Endothelial cell of umbilical vein (primary cell): Measurements from ENCODE around the gene KYAT1. TPM values are rescaled to one million over a fixed set of nuclear protein-coding genes. Genes with fewer than 3 reads are reported as not detected.

ENCODE experiments used
- BruUV-seq: library from RNA; stranded (reverse); fragments of 400-500 nt; replicated peaks from 2 replicates; lab custom pipeline; 2021; lab: Mats Ljungman, UMichigan
- CTCF ChIA-PET: fragments of 300-600, 350-600 bp; sonication (Branson Sonifier 250); formaldehyde crosslinking; loops from one replicate; lab custom pipeline; 2021; ENCODE audit warnings: antibody characterized with exemption, inconsistent platforms; lab: Charles Lee
- POLR2A ChIA-PET: fragments of 300-600, 350-600 bp; sonication (Branson Sonifier 250); formaldehyde crosslinking; loops from one replicate; lab custom pipeline; 2021; ENCODE audit warnings: antibody characterized with exemption, inconsistent platforms; lab: Charles Lee
- DNase-seq: peaks from one replicate; pipeline ENCODE4 v3.0.0-alpha.2; 2011; ENCODE audit warnings: low read depth, low spot score
- FAIRE-seq: peaks from 2 replicates; lab custom pipeline; 2011; peaks lifted over from hg19 to GRCh38; lab: Jason Lieb, UNC
- H2AFZ ChIP-seq: 2 replicates; pipeline ENCODE4 v1.6.0; 2012; ENCODE audit warnings: low read depth, low read length, control low read depth, inconsistent platforms
- H3K27ac ChIP-seq: 2 replicates; pipeline ENCODE4 v1.5.1; 2011; ENCODE audit warnings: low read depth, mild to moderate bottlenecking, control low read depth, low read length, moderate library complexity; ENCODE audit not compliant: insufficient read depth
- H3K27me3 ChIP-seq, 2 experiments: 2 replicates each; pipeline versions ENCODE4 v1.6.0 to v1.6.1; 2011; ENCODE audit warnings: low read length in 2 of 2, mixed read lengths in 1 of 2; ENCODE audit not compliant: control insufficient read depth in 2 of 2, insufficient read depth in 2 of 2
- H3K36me3 ChIP-seq, 2 experiments: 2 replicates in 1 of 2; 3 replicates in 1 of 2; pipeline ENCODE4 v1.5.1; 2011; ENCODE audit warnings: low read length in 2 of 2, mild to moderate bottlenecking in 1 of 2, moderate library complexity in 1 of 2; ENCODE audit not compliant: control insufficient read depth in 2 of 2, insufficient read depth in 2 of 2; ENCODE audit errors: extremely low read depth in 1 of 2
- H3K4me1 ChIP-seq: 3 replicates; pipeline ENCODE4 v1.5.1; 2011; ENCODE audit warnings: mild to moderate bottlenecking, low read length; ENCODE audit not compliant: control insufficient read depth, insufficient read depth; ENCODE audit errors: extremely low read depth
- H3K4me2 ChIP-seq: 2 replicates; pipeline ENCODE4 v1.6.1; 2011; ENCODE audit warnings: low read length, control low read depth, mixed read lengths; ENCODE audit not compliant: insufficient read depth
- H3K4me3 ChIP-seq, 3 experiments: fragments of 200-600 bp in 1 of 3; sonication (generic), shearing (Covaris generic) in 1 of 3; replicated peaks in 1 of 3; 2 replicates each; pipeline ENCODE4 v1.5.1; 2011 to 2016; ENCODE audit warnings: control low read depth in 3 of 3, low read length in 3 of 3, mild to moderate bottlenecking in 2 of 3, inconsistent platforms in 1 of 3, low read depth in 1 of 3, moderate library complexity in 1 of 3; ENCODE audit not compliant: insufficient read depth in 1 of 3
- H3K79me2 ChIP-seq: 2 replicates; pipeline ENCODE4 v1.6.0; 2012; ENCODE audit warnings: low read length, inconsistent platforms; ENCODE audit not compliant: control insufficient read depth, insufficient read depth
- H3K9ac ChIP-seq: replicated peaks from 2 replicates; pipeline ENCODE3; 2011; ENCODE audit warnings: low read length, control low read depth; ENCODE audit not compliant: insufficient read depth; ENCODE audit errors: extremely low read depth
- H3K9me1 ChIP-seq: replicated peaks from 3 replicates; pipeline ENCODE4 v1.6.0; 2011; ENCODE audit warnings: mild to moderate bottlenecking, low read length; ENCODE audit not compliant: control insufficient read depth, insufficient read depth; ENCODE audit errors: extremely low read depth
- H3K9me3 ChIP-seq: replicated peaks from 2 replicates; pipeline ENCODE4 v1.5.1; 2012; ENCODE audit warnings: low read length, inconsistent platforms; ENCODE audit not compliant: control insufficient read depth, insufficient read depth
- H4K20me1 ChIP-seq: replicated peaks from 2 replicates; pipeline ENCODE3; 2011; ENCODE audit warnings: mild to moderate bottlenecking, low read length; ENCODE audit not compliant: control insufficient read depth, insufficient read depth; ENCODE audit errors: extremely low read depth
- CTCF ChIP-seq, 2 donors: IDR thresholded peaks; 1 replicate in 1 of 2; 2 replicates in 1 of 2; pipeline ENCODE4 v1.5.1; 2011; ENCODE audit warnings: low read length in 2 of 2, mild to moderate bottlenecking in 2 of 2, moderate library complexity in 2 of 2, control low read depth in 1 of 2, inconsistent platforms in 1 of 2, low read depth in 1 of 2; ENCODE audit not compliant: insufficient read depth in 1 of 2; ENCODE audit errors: extremely low read depth in 1 of 2
- EZH2 ChIP-seq: IDR thresholded peaks from 2 replicates; pipeline ENCODE4 v1.6.1; 2012; ENCODE audit warnings: borderline replicate concordance, low read depth, mild to moderate bottlenecking, moderate library complexity, low read length, inconsistent platforms; ENCODE audit not compliant: severe bottlenecking
- FOS ChIP-seq: IDR thresholded peaks from 2 replicates; pipeline ENCODE4 v1.6.1; 2011; ENCODE audit warnings: mild to moderate bottlenecking, low read length, moderate library complexity, borderline replicate concordance; ENCODE audit not compliant: insufficient read depth
- GATA2 ChIP-seq: IDR thresholded peaks from 2 replicates; pipeline ENCODE4 v1.7.0; 2011; ENCODE audit warnings: low read depth, mild to moderate bottlenecking, moderate library complexity, mixed read lengths, low read length; ENCODE audit not compliant: insufficient read length, insufficient read depth
- JUN ChIP-seq: IDR thresholded peaks from 2 replicates; pipeline ENCODE4 v1.6.1; 2011; ENCODE audit warnings: borderline replicate concordance, low read depth; ENCODE audit not compliant: insufficient read length, insufficient read depth
- MAX ChIP-seq: IDR thresholded peaks from 2 replicates; pipeline ENCODE4 v1.6.1; 2011; ENCODE audit not compliant: insufficient read depth, insufficient read length
- MYC ChIP-seq: IDR thresholded peaks from one replicate; pipeline ENCODE4 v1.6.1; 2011; ENCODE audit warnings: mild to moderate bottlenecking, low read depth, low read length
- POLR2A ChIP-seq: IDR thresholded peaks from 2 replicates; pipeline ENCODE4 v1.6.1; 2012; ENCODE audit warnings: low read depth, mild to moderate bottlenecking, control low read depth, low read length
- POLR2AphosphoS5 ChIP-seq: IDR thresholded peaks from 2 replicates; pipeline ENCODE4 v1.6.1; 2012; ENCODE audit warnings: low read depth, mild to moderate bottlenecking, control low read depth, low read length, moderate library complexity; ENCODE audit not compliant: insufficient read depth
- dilution Hi-C: fragments of 300-500 bp; cut with MboI; formaldehyde crosslinking; loops from one replicate; pipeline ENCODE4 v1.15.0; 2019; ENCODE audit warnings: low sequenced_read_pairs; ENCODE audit not compliant: extremely low pct_ligation_motif_present
- intact Hi-C: fragments of 100-400 bp; cut with micrococcal nuclease; formaldehyde crosslinking; loops from one replicate; pipeline ENCODE4 v1.10.0; 2022
- polyA plus RNA-seq, 4 experiments: library from polyadenylated mRNA; depleted of rRNA in 3 of 4; stranded (reverse) in 3 of 4; unstranded in 1 of 4; fragments of >200 nt; gene quantifications; 2 replicates each; pipeline versions ENCODE4 v1.2.1 to v1.2.3, GENCODE V29; 2011 to 2012; ENCODE audit warnings: missing spikeins in 1 of 4
- total RNA-seq: library from RNA; stranded (reverse); gene quantifications from 2 replicates; pipeline ENCODE4 v1.2.3, GENCODE V29; 2021

The KYAT1 gene
- total and polyA plus RNA-seq, 2 donors (not counting 3 experiments of a cell fraction or from before 2014, with no cell fraction given) = 7.2 to 9.6 TPM

GRCh38 chr9:128913048-128913900, 31.5 kb upstream of the KYAT1 start:
- H3K27me3 ChIP-seq = no peaks in the 10 kb centered on the region
- H4K20me1 ChIP-seq = no peaks in the 10 kb centered on the region
- peak overlapping the region; percentile 94 for H3K27ac ChIP-seq
- H3K4me2 ChIP-seq = peak overlapping the region; percentile 54
- no peaks in the 10 kb centered on the region for H3K9me3 ChIP-seq
- H3K4me1 ChIP-seq = peaks cover 69% of the 10 kb centered on the region
- peak; percentile 72 for FAIRE-seq
- POLR2A ChIA-PET = interaction anchor here (0.6 to 1.7 kb wide), 4 partner anchors 21 to 35 kb away, joined by 3 to 8 read pairs (median 6); no protein-coding TSS in a partner anchor
- CTCF ChIA-PET = interaction anchor here (1.0 to 1.3 kb wide), 3 partner anchors 14 to 27 kb away, joined by 4 to 6 read pairs (median 5); no protein-coding TSS in a partner anchor
- peak overlapping the region in 1 of 3 experiments; percentile 10 for H3K4me3 ChIP-seq
- peaks cover 17 to 38% of the 10 kb centered on the region in 2 experiments for H3K36me3 ChIP-seq
- TF ChIP-seq FOS = no peak
- TF ChIP-seq POLR2A = peak; percentile 32
- TF ChIP-seq MYC = no peak
- no peak for TF ChIP-seq JUN
- peak; percentile 13 for TF ChIP-seq POLR2AphosphoS5
- no peak for TF ChIP-seq MAX
- TF ChIP-seq EZH2 = no peak
- no peak for TF ChIP-seq GATA2
- TF ChIP-seq CTCF (IDR thresholded peaks at IDR 0.05; ENCODE audit: extremely low read depth in 1 of 2, insufficient read depth in 1 of 2, low read depth in 1 of 2, low read length in 2 of 2) = no peak
- intact Hi-C loops (no loop called here), dilution Hi-C loops (no loop called here)
- peak overlapping the region; percentile 39 for H3K9ac ChIP-seq
- BruUV-seq = no TSS peak
- no peak for DNase-seq
- H3K9me1 ChIP-seq = no peaks in the 10 kb centered on the region
- peaks cover 67% of the 10 kb centered on the region for H3K79me2 ChIP-seq
- no peak overlapping the region for H2AFZ ChIP-seq
